Duodenal mucosa (tissue), 2 donors: Measurements from ENCODE around the gene DSG2.
A peak's percentile ranks its signal among the peaks of the same experiment; 100 is the strongest.

Source experiments
- H3K27ac ChIP-seq: one replicate; pipeline ENCODE4 v1.7.0; 2013; ENCODE audit warnings: low read depth, low read length
- H3K27me3 ChIP-seq, 2 donors: one replicate each; pipeline ENCODE4 v1.7.0; 2013; ENCODE audit warnings: low read length in 2 of 2, control low read depth in 1 of 2; ENCODE audit not compliant: insufficient read depth in 2 of 2, control insufficient read depth in 1 of 2
- H3K36me3 ChIP-seq, 2 donors: one replicate each; pipeline ENCODE4 v1.7.0; 2013; ENCODE audit warnings: low read length in 2 of 2, control low read depth in 1 of 2; ENCODE audit not compliant: insufficient read depth in 2 of 2, control insufficient read depth in 1 of 2
- H3K4me1 ChIP-seq, 2 donors: one replicate each; pipeline ENCODE4 v1.7.0; 2013; ENCODE audit warnings: low read length in 2 of 2, control low read depth in 1 of 2; ENCODE audit not compliant: insufficient read depth in 2 of 2, control insufficient read depth in 1 of 2
- H3K4me3 ChIP-seq, 2 donors: one replicate each; pipeline ENCODE4 v1.7.0; 2013; ENCODE audit warnings: low read length in 2 of 2, low read depth in 1 of 2
- H3K9ac ChIP-seq, 2 donors: one replicate each; pipeline ENCODE4 v1.7.0; 2013; ENCODE audit warnings: low read length in 2 of 2, low read depth in 1 of 2
- H3K9me3 ChIP-seq, 2 donors: one replicate each; pipeline ENCODE4 v1.7.0; 2013; ENCODE audit warnings: low read length in 2 of 2, control low read depth in 1 of 2; ENCODE audit not compliant: control insufficient read depth in 1 of 2

Gene DSG2

GRCh38 chr18:31497836-31498573, at the start of gene DSG2:
DSG2 (plus strand) TSS chr18:31498177; CDS start chr18:31498252, 75 bp downstream.
- Histone ChIP-seq H3K9me3 (no peaks in the 10 kb centered on the region), H3K36me3 (no peaks in the 10 kb centered on the region), H3K4me1 (peaks cover 16 to 19% of the 10 kb centered on the region in 2 donors), H3K9ac (peak within 1 kb of the TSS; percentile 85 to 97), H3K27me3 (peaks cover 3 to 8% of the 10 kb centered on the region in 2 donors), H3K27ac (peak within 1 kb of the TSS; percentile 92), H3K4me3 (peak within 1 kb of the TSS; percentile 73 to 88)

GRCh38 chr18:31450409-31450808, 47.6 kb upstream of the DSG2 start:
- Histone ChIP-seq H3K4me3 (no peak overlapping the region), H3K9ac (no peak overlapping the region), H3K9me3 (no peaks in the 10 kb centered on the region), H3K27me3 (no peaks in the 10 kb centered on the region), H3K4me1 (no peaks in the 10 kb centered on the region), H3K27ac (no peak overlapping the region), H3K36me3 (no peaks in the 10 kb centered on the region)

DNA sequence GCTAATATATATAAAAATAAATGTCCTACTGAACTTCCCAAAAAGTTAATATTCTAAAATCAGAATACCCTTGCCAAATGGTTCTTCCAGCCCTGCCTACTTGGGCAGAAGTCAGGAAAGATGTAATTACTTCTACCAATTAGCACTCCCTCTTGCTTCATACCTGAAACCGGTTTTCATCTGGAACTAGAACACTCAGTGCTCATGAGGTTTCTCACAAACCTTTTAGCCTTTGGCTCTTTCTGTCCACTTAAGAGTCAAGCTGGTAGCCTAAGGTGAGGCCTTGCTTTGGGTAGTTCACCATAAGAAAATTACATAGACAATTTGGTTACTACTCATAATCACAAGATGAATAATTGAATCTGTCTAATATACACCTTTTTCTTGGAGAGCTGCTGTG, 46.4 kb upstream of the DSG2 start:
- Histone ChIP-seq H3K4me1 (no peaks in the 10 kb centered on the region), H3K4me3 (no peak overlapping the region), H3K9ac (no peak overlapping the region), H3K27ac (no peak overlapping the region), H3K9me3 (no peaks in the 10 kb centered on the region), H3K36me3 (no peaks in the 10 kb centered on the region), H3K27me3 (no peaks in the 10 kb centered on the region)

DNA sequence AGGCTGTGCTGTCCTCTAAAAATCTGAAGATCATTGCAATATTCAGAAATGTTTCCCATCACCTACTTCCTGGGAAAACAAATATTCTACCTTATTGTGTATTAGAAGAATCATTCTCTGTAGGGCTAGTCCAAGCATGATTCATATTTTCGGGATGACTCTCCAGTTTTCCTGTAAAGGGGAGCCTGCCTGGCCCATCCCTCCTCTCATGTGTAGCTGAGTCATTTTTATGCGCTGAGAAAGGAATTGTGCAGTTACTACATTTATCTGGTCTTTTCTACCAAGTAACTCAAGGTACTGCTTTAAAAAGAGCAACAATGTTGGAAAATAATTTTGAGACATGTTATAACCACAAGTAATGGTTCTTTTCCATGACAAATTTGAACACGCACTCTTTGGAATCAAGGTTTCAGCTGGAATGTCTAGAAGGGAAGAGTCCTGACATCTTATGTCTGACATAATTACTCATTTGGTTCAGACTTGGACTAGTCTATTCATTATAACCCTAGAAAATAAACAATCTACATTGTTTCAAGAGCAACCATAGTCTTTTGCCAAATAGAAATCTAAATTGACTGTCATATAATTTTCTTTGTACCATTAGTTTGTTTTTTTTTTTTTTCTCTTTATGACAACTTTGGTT, 43.8 kb upstream of the DSG2 start:
- Histone ChIP-seq H3K4me3 (no peak overlapping the region), H3K9me3 (no peaks in the 10 kb centered on the region), H3K36me3 (peaks cover 0 to 5% of the 10 kb centered on the region in 2 donors), H3K27me3 (no peaks in the 10 kb centered on the region), H3K9ac (no peak overlapping the region), H3K27ac (no peak overlapping the region), H3K4me1 (no peaks in the 10 kb centered on the region)

DNA sequence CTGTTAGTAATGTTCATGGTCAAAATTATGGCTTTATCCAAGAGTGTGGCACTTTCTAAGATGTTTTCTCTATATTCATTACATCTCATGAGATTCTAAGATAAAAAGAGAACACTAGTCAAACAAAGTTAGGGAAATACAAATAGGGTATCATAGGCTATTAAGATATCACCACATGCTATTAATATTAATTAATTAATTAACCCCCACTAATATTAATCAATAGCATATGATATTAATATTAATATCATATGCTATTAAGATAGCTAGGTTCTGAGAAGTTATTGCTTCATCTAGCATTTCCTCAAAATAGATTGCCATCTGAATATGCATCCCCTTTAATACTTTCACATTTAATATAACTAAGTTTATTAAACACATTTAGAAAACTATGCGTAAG, 28.3 kb upstream of the DSG2 start:
- H3K27ac ChIP-seq = no peak overlapping the region
- H3K36me3 ChIP-seq = peaks cover 0 to 24% of the 10 kb centered on the region in 2 donors
- no peaks in the 10 kb centered on the region for H3K27me3 ChIP-seq
- H3K4me3 ChIP-seq = no peak overlapping the region
- H3K9ac ChIP-seq = no peak overlapping the region
- no peaks in the 10 kb centered on the region for H3K4me1 ChIP-seq
- no peaks in the 10 kb centered on the region for H3K9me3 ChIP-seq

- H3K27ac ChIP-seq = no peak overlapping the region
- H3K36me3 ChIP-seq = peaks cover 0 to 15% of the 10 kb centered on the region in 2 donors
- no peak overlapping the region for H3K9ac ChIP-seq
- H3K4me1 ChIP-seq = no peaks in the 10 kb centered on the region
- no peak overlapping the region for H3K4me3 ChIP-seq
- no peaks in the 10 kb centered on the region for H3K9me3 ChIP-seq
- no peaks in the 10 kb centered on the region for H3K27me3 ChIP-seq
These were observed 19.3 kb upstream of the DSG2 start for GRCh38 chr18:31478688-31479087.

GRCh38 chr18:31482051-31482450, 15.9 kb upstream of the DSG2 start:
- Histone ChIP-seq H3K4me3 (no peak overlapping the region), H3K9me3 (no peaks in the 10 kb centered on the region), H3K36me3 (peaks cover 0 to 9% of the 10 kb centered on the region in 2 donors), H3K4me1 (no peaks in the 10 kb centered on the region), H3K9ac (no peak overlapping the region), H3K27me3 (no peaks in the 10 kb centered on the region), H3K27ac (no peak overlapping the region)

GRCh38 chr18:31483396-31483795, 14.6 kb upstream of the DSG2 start:
- Histone ChIP-seq H3K9me3 (no peaks in the 10 kb centered on the region), H3K4me1 (no peaks in the 10 kb centered on the region), H3K27me3 (no peaks in the 10 kb centered on the region), H3K4me3 (no peak overlapping the region), H3K36me3 (peaks cover 0 to 4% of the 10 kb centered on the region in 2 donors), H3K27ac (no peak overlapping the region), H3K9ac (no peak overlapping the region)

DNA sequence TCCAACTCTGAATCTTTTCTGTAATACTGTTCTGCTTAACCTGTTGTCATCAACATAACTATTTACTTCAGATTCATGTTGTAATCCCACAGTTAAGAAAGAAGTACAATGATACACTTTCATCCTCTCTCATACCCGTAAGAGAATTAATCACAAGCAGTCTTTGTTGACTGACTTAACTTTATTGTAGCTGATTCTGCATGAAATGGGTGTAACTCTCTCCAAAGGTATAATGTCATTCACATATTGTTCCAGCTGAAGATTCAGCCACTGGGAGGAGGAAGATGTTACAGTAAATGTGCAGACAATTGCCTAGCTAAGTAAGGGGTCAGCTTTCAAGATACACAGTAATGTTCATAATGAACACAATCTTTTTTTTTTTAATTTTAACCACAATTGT, 13.5 kb upstream of the DSG2 start:
- no peaks in the 10 kb centered on the region for H3K36me3 ChIP-seq
- no peaks in the 10 kb centered on the region for H3K9me3 ChIP-seq
- no peaks in the 10 kb centered on the region for H3K27me3 ChIP-seq
- H3K9ac ChIP-seq = no peak overlapping the region
- H3K4me3 ChIP-seq = no peak overlapping the region
- no peaks in the 10 kb centered on the region for H3K4me1 ChIP-seq
- H3K27ac ChIP-seq = no peak overlapping the region

DNA sequence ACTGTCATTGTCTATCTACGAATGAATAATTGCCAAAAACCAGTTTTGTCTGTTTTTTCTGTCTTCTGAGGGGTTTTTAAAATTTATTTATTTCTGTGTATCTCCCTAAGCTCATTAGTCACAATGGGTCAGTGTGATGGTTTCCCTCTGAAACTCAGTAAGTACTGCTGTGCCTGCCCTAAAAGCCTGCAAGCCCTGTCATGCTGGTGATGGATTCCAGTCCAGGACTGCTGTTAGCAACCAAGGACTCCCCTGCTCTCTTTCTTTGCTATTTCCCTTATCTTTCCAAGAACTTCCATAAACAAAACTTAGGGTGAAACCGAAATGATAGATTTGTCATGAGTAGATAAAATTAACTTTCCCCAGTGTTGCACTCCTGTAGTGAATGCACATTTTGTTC, 11.8 kb upstream of the DSG2 start:
- no peak overlapping the region for H3K4me3 ChIP-seq
- H3K9ac ChIP-seq = no peak overlapping the region
- H3K4me1 ChIP-seq = peaks cover 0 to 6% of the 10 kb centered on the region in 2 donors
- no peaks in the 10 kb centered on the region for H3K36me3 ChIP-seq
- H3K27me3 ChIP-seq = no peaks in the 10 kb centered on the region
- H3K9me3 ChIP-seq = no peaks in the 10 kb centered on the region
- H3K27ac ChIP-seq = no peak overlapping the region
